Measurements from ENCODE around the gene EPHA5.

EPHA5 gene

GRCh38 chr4:65495439-65495838 lies 174.8 kb downstream of the EPHA5 start:
- no peak for DNase-seq (ENCODE audit: low spot score)

- DNase-seq (ENCODE audit: low spot score), result no peak
These were observed 187.9 kb downstream of the EPHA5 start for GRCh38 chr4:65482410-65482809.

DNA sequence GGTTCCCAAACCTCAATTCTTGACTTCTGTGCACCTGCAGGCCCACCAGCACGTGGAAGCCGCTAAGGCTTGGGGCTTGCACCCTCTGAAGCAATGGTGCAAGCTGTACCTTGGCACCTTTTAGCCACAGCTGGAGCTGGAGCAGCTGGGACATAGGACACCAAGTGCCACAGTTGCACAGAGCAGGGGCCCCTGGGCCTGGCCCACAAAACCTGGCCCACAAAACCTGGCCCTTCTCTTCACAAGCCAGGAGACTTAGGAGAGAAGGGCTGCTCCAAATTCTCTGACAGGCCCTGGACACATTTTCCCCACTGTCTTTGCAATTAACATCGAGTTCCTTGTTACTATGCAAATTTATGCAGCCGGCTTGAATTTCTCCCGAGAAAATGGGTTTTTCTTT lies 197.8 kb downstream of the EPHA5 start:
- DNase-seq (ENCODE audit: low spot score), result no peak

DNA sequence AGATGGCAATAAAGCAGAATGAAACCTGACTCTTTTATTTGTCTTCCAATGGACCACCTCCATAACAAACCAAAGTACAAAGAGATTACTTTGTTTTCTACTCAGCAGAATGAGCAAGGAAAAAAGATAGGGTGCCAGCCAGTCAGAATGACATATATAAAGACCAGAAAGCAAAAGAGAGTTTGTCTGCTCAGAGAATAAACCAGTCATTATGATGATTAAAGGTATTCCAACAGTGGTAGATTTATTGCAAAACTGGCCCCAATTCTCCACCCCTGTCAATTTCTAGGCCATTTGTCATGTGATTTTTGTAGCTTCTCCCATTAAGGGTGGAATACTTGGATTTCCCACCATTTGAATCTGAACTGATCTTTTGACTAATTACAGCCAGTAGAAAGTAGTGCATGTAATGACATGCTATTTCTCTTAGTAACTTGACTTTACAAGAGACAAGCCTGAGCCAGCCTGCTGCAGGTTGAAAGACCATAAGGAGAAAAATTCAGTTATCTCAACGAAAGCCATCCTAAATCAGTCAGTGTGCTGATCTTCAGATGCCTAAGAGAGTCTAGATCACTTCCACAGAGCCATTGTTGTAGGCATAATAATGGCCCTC lies 203.1 kb downstream of the EPHA5 start:
- no peak for DNase-seq (ENCODE audit: low spot score)

- DNase-seq (ENCODE audit: low spot score), result no peak
These were observed 208.5 kb downstream of the EPHA5 start for GRCh38 chr4:65461781-65462180.

DNA sequence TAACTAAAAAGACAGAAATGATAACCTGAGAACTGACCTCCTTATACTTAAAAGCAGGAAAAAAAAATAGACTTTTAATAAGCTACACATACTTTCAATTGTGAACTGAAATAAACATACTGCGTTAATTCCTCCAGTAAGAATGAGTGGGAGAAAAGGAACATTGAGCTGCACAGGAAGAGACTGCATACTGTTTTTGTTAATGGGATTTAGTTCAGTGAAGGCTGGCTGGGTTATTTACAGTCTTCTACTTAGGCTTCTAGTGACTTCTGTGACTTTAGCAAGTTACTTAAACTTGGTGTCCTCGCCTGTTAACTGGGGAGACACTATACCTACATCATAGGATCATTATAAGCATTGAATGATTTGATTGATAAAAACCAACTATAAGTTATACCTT lies 213.3 kb downstream of the EPHA5 start:
- DNase-seq (ENCODE audit: low spot score), result no peak

DNA sequence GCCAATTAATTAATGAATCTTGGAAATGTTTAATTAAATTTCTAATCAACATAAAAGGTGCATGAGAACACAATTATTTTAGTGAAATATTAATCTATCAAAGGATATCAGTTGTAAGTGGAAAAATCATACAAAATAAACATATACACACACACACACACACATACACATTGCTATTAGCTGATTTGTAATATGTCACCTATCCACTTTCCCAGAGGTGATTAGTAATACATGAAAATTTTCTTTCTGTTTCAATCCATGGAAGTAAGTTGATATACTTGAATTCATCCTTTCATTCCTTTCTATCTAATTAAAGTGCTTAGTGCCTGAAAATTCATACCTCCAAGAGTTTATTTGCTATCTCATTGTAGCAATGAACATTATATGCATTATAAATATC lies 213.7 kb downstream of the EPHA5 start:
- DNase-seq (ENCODE audit: low spot score), result no peak

GRCh38 chr4:65453398-65453797 lies 216.9 kb downstream of the EPHA5 start:
- no peak for DNase-seq (ENCODE audit: low spot score)

- DNase-seq (ENCODE audit: low spot score), result no peak
These were observed 219.4 kb downstream of the EPHA5 start for GRCh38 chr4:65450899-65451298.

GRCh38 chr4:65437102-65437501 lies 233.2 kb downstream of the EPHA5 start:
- DNase-seq (ENCODE audit: low spot score), result no peak

- DNase-seq (ENCODE audit: low spot score), result no peak
These were observed 248.2 kb downstream of the EPHA5 start for GRCh38 chr4:65422109-65422508.

GRCh38 chr4:65420036-65420435 lies 250.3 kb downstream of the EPHA5 start:
- DNase-seq (ENCODE audit: low spot score), result no peak

DNA sequence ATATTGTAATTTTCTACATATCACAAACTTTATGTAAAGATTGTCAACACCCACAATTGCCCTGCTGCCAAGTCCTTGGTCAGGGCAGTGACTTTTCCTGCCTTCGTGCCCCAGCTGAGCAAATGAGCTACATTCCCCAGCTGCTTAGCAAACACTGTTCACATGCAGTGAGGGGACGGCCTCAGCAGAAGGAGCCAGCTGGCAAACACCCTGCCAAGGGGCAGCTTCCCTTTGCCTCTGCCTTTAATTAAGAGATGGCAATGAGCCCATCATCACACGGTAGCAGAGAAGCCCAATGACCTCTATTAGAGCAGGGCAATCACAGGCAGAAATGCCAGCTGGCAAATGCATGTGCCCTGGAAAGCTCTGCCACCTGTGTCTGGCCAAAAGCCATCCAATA lies 253.4 kb downstream of the EPHA5 start:
- no peak for DNase-seq (ENCODE audit: low spot score)

GRCh38 chr4:65407483-65407882 lies 262.8 kb downstream of the EPHA5 start:
- no peak for DNase-seq (ENCODE audit: low spot score)

DNA sequence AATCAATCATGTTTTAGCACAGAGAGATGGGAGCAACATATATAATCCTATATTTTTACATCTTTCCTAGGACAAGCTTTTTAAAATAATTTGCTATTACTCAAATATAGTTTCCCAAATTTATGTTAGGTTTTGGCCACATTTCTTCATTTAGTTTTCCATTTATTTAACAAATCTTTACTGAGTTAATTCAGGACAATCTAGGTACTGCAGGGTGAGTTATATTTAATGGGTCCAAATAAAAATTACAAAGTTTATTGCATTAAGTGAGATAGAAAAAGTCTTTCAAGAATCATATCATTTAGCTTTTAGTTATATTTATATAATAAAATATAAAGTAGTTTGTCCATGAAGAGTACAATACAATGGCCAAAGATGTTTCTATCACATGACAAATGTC lies 269.2 kb downstream of the EPHA5 start:
- DNase-seq (ENCODE audit: low spot score), result no peak

DNA sequence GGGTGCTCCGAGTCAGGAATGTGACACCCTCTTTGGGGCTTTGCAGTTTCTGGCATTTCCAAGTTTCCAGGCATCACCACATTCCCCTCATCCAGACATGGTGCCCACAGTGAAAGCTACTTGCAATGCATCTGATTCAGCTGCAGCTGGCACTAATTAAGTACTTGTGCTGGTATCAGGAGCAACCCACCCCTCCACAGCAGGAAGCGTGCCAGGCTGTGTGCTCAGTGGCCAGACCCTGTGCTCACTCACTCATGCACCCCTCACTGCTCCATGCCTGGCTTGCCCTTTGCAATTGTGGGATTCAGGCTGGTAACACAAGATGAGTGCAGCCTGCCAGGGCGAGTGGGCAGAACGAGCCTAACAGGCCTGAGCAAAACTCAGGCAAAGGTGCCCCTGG lies 271.2 kb downstream of the EPHA5 start:
- DNase-seq (ENCODE audit: low spot score), result no peak

GRCh38 chr4:65393078-65393477 lies 277.2 kb downstream of the EPHA5 start:
- DNase-seq (ENCODE audit: low spot score), result no peak

- DNase-seq (ENCODE audit: low spot score), result no peak
These were observed 277.8 kb downstream of the EPHA5 start for GRCh38 chr4:65392488-65392887.

- no peak for DNase-seq (ENCODE audit: low spot score)
These were observed 278.5 kb downstream of the EPHA5 start for GRCh38 chr4:65391814-65392213.

- no peak for DNase-seq (ENCODE audit: low spot score)
These were observed 278.9 kb downstream of the EPHA5 start for GRCh38 chr4:65391382-65391781.

GRCh38 chr4:65386927-65387326 lies 283.4 kb downstream of the EPHA5 start:
- DNase-seq (ENCODE audit: low spot score), result no peak

DNA sequence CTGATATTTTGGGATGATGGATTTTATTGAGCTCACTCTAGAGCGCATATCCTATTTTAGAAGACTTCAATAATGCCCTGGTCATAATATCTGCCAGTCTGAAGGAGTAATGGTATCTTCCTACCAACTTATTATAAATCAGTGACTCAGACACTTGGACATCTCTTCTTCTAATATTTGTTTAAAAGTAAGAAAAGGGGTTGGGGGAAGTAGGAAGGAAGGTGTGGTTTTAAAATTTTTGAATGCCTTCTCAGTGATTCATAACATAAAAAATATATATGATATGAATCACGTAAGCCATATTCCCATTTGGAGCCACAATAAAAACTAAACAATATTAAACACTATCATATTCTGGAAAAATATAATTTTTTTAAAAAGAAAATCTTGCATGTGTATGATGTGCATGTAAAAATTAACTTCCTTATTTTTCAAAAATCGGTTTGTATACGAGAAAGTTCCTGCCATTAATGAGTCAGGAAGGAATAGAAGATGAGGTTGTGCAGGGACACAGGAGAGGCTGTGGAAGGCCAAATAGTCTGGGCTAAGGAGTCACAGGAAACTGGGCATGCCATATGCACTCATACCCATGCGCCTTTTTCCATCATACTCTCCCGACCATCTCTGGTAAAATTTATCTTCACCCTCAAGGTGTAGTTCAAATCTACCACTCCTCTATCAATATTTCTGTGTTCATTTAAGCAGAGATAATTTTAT lies 286.5 kb downstream of the EPHA5 start:
- no peak for DNase-seq (ENCODE audit: low spot score)

DNA sequence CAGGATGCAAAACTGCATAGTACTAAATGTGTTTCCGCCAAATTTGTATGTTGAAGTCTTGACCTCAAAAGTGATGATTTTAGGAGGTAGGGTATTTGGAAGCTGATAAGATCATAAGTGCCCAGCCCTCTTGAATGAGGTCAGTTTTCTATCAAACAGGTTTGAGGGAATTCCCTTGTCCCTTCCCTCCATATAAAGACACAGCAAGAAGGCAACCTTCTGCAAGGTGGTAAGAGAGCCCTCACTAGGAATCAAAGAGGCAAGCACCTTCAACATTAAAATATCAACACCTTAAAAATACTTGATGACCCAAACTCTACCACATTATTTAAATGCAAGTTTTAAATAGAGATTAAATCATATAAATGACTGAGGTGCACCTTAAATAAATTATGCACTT lies 288.6 kb downstream of the EPHA5 start:
- no peak for DNase-seq (ENCODE audit: low spot score)

DNA sequence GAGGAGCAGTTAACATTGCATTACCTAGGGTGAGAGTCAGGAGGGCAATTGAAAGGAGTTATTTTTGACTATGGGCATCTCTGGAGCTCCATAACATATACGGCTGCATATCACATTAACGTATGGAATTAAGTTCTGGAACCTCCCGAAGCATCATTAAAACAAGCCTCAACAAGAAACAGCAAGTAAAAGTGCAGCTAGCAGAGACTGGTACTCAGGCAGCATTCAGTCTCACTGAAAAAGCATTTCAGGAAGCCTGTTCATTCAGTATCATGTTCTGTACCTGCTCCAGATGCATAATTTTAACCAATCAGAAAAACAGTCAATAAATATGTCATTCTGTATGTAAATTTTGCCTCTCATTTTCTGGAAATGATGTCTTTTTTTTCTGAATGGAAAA lies 299.6 kb downstream of the EPHA5 start:
- no peak for DNase-seq (ENCODE audit: low spot score)

Measured in LoVo (cell line).